HL-60 (cell line): ENCODE results near the gene TMEM18.

ENCODE experiments used
- GABPA ChIP-seq: IDR thresholded peaks from 2 replicates; pipeline ENCODE4 v1.6.1; 2012; ENCODE audit warnings: low read depth
- POLR2AphosphoS5 ChIP-seq: IDR thresholded peaks from 2 replicates; pipeline ENCODE4 v1.6.1; 2012; ENCODE audit warnings: low read depth
- SPI1 ChIP-seq: IDR thresholded peaks from 2 replicates; pipeline ENCODE4 v1.6.1; 2012; ENCODE audit warnings: low read depth, mild to moderate bottlenecking, borderline replicate concordance
- TF ChIP-seq, protein P1 (sequence below): IDR thresholded peaks from one replicate; pipeline ENCODE4 v1.5.1; 2011; ENCODE audit warnings: low read length, control low read depth, inconsistent platforms; ENCODE audit not compliant: insufficient read depth
- TF ChIP-seq, protein P2 (sequence below): IDR thresholded peaks from 2 replicates; pipeline ENCODE4 v1.6.1; 2012; ENCODE audit warnings: low read depth; ENCODE audit not compliant: insufficient replicate concordance

DNA sequence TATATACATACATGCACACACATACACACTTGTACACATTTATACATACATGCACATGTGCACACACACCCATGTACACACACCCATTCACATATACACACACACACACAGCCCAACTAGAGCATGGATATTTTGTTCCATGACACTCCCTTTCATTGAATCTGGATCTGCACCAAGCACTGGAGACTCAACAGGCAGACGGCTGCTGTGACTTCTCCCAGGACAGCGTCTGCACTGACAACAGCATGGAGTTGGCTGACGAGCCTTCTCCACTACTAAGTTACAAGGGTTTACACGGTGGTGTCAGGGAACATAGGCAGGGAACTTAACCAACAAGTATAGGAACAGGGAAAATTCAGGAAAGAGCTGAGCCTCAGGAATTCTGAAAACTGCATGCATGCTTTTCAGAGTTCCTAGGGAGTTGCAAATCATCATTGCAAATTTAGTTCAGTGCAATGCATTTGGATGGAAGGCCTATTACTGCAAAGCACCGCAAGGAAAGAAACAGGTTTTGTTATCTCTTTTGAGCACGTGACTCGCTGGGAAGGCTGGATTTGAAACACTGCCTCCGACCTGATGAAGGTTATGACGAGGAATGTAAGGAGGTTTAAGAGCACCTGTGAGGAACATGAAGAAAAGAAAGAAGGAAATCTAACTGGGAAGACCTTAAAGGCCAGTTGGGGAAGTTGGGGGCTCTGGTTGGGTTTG is 35.9 kb downstream of the TMEM18 start:
- TF ChIP-seq, protein P1, sequence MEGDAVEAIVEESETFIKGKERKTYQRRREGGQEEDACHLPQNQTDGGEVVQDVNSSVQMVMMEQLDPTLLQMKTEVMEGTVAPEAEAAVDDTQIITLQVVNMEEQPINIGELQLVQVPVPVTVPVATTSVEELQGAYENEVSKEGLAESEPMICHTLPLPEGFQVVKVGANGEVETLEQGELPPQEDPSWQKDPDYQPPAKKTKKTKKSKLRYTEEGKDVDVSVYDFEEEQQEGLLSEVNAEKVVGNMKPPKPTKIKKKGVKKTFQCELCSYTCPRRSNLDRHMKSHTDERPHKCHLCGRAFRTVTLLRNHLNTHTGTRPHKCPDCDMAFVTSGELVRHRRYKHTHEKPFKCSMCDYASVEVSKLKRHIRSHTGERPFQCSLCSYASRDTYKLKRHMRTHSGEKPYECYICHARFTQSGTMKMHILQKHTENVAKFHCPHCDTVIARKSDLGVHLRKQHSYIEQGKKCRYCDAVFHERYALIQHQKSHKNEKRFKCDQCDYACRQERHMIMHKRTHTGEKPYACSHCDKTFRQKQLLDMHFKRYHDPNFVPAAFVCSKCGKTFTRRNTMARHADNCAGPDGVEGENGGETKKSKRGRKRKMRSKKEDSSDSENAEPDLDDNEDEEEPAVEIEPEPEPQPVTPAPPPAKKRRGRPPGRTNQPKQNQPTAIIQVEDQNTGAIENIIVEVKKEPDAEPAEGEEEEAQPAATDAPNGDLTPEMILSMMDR, result no peak
- TF ChIP-seq POLR2AphosphoS5 (no peak), GABPA (no peak), SPI1 (no peak)
- TF ChIP-seq, protein P2, sequence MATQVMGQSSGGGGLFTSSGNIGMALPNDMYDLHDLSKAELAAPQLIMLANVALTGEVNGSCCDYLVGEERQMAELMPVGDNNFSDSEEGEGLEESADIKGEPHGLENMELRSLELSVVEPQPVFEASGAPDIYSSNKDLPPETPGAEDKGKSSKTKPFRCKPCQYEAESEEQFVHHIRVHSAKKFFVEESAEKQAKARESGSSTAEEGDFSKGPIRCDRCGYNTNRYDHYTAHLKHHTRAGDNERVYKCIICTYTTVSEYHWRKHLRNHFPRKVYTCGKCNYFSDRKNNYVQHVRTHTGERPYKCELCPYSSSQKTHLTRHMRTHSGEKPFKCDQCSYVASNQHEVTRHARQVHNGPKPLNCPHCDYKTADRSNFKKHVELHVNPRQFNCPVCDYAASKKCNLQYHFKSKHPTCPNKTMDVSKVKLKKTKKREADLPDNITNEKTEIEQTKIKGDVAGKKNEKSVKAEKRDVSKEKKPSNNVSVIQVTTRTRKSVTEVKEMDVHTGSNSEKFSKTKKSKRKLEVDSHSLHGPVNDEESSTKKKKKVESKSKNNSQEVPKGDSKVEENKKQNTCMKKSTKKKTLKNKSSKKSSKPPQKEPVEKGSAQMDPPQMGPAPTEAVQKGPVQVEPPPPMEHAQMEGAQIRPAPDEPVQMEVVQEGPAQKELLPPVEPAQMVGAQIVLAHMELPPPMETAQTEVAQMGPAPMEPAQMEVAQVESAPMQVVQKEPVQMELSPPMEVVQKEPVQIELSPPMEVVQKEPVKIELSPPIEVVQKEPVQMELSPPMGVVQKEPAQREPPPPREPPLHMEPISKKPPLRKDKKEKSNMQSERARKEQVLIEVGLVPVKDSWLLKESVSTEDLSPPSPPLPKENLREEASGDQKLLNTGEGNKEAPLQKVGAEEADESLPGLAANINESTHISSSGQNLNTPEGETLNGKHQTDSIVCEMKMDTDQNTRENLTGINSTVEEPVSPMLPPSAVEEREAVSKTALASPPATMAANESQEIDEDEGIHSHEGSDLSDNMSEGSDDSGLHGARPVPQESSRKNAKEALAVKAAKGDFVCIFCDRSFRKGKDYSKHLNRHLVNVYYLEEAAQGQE, result no peak
